Measurements from ENCODE around the gene TSEN15. TPM values are rescaled to one million over a fixed set of nuclear protein-coding genes. Genes with fewer than 3 reads are reported as not detected.
"Not testable (repeated sequence)": the region's sequence is repeated elsewhere in the genome, so short reads cannot be mapped to it uniquely, and the experiment has no call there.

TSEN15 gene
- total RNA-seq, 1 donor from 2014 or later = 30.9 TPM

DNA sequence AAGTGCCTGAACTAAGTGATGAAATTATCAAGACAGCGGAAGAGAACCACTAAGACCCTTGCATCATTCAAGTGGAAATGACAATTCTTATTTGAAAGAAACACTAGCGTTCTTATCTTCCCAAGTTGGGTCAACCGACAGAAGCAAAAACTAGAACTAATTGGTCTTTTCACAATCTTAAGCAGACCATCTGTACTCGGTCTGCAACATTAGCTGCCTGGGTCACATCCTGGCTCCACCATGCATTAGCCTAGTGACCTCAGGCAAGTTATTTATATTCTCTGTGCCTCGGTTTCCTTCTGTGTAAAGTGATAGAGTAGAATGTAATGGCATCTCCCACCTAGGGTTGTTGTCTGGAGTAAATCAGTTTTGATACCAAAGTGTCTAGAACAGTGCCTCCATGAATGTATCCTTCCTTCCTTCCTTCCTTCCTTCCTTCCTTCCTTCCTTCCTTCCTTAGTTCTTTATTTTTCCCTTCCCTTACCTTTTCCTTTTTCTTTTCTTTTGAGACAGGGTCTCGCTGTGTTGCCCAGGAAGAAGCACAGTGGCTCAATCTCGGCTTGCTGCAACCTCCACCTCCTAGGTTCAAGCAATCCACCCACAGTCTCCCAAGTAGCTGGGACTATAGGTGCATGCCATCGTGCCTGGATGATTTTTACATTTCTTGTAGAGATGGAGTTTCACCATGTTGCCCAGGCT lies 20.0 kb upstream of the TSEN15 start:
- no peak for DNase-seq (ENCODE audit: low read depth, low spot score)

DNA sequence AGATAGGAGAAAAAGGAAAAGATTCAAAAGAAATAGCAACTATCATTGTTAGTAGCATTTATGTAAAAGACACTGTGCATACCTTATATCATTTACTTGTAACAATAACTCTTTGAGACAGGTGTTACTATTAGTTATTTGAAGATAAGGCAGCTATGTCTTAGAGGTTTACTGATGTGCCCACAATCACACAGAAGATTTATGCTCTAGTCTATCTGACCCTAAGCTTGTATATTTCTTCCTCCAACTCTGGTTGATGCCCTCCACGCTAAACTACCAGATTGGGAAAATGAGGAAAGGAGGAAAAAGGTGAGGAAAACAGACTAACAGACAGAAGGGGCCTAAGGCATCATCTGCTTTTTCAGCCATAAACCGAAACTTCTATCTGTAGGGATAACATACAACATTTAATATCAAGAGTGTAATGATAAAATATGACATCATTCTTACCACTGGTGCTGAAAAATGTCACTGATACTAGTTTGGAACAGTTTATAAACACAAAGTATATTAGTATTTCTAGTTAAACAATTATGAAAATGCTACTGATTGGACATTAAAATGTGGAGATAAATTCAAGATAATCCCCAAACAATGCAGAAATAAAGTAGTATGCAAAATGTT lies 19.1 kb upstream of the TSEN15 start:
- DNase-seq (ENCODE audit: low read depth, low spot score) = no peak

DNA sequence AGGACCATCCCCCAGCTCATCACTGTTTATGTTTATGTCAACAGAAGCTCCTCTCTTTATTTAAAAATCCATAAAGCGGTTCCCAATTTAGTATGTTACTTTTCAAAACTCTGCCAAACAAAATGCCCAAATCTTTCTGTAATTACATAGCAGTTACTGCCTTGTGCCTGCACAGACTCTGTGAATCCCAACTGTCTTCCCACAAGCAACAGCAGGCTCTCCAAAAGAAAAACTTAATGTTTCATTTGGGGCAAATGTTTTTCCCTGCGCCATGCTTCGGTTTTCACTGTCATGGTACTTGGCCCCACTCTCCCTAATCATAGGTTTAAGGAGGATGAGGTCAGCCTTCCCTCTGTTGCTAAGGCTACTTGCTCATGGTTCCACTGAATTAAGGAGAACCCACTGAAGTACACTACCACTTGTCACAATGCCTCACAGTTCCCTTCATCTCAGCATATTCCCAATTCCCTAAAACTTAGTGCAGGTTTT lies 18.6 kb upstream of the TSEN15 start:
- no peak for DNase-seq (ENCODE audit: low read depth, low spot score)

DNA sequence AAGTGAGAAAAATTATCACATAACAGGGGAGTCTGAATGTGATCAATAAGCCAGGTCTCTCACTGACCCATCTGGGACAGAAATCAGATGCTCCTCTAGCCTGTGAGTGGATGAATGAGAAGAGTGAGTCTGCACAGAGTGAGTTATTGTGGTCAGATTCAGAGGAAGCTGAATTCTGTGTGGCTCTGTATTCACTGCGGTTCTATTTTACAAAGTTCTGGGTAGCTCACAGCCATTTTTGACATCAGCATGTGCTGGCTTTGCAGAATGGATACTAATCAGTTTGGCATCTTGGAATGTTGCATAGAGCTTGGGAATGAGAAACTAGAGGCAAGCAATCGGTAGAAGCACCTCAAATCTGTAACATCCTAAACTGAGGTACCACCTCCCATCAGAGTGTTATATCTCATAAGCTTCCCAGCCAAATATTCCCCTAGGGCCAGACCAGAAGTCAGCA lies 17.8 kb upstream of the TSEN15 start:
- no peak for DNase-seq (ENCODE audit: low read depth, low spot score)

DNA sequence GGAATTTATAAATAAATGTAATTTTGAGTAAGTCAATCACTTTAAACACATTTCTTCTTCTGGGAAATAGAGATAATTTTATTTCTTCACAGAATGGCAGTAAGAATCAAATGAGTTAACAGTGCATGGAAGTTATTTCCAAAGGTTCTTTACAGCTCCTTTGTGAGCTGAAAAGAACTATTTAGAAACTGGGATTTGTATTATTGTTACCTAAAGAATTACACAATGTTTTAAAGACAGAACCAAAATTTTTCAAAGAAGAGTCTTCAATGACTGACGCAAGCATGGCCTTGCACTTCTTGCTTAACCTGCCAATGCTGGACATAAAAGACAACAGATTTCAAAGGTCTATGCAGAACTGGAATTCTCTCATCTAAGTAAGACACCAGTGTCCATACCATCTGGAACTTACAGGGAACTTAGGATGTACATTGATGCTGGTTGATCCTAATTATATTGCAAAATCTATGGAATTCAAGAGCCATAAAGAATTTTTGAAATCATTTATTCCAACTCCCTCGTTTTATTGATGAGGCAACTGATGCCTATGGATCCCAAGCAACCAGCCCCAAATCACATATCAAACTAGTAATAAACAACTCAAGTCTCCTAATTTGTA lies 16.7 kb upstream of the TSEN15 start:
- no peak for DNase-seq (ENCODE audit: low read depth, low spot score)

DNA sequence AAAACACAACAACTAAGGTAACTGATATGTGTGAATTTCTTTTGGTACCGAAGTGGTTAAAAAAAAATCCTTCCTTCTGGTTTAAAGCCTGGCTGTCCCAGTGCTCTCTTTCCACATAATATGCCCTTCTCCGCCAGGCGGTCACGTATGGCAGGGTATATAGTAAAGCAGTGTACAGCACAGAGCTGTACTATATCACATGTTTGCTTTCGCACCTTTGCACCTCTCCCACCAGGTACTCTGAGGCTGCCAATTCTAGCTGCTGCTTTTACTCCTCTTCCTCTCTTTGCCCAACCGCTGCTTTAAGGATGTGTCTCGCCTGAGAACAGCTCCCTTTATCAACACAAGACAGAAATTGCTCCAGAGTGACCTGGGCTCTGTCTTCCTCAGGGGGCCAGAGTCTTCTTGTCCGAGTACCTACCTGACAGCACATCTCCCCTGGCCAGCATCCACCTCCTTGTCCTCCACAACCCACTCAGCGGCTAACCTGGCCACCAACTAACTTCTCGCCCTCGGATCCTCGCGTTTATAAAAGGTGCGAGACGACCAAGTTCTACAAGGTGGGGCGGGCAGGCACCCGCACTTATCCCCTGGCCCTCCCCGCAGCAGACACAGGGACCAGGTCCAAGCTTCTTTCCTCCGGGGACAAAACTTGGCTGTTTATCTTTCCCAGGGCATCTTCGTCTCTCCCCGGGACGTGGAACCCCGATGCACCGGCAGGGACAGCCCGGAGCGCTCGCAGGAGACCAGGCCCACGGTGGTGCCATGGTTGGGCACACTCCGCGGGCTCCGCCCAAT lies 15.6 kb upstream of the TSEN15 start:
- DNase-seq (ENCODE audit: low read depth, low spot score) = no peak

DNA sequence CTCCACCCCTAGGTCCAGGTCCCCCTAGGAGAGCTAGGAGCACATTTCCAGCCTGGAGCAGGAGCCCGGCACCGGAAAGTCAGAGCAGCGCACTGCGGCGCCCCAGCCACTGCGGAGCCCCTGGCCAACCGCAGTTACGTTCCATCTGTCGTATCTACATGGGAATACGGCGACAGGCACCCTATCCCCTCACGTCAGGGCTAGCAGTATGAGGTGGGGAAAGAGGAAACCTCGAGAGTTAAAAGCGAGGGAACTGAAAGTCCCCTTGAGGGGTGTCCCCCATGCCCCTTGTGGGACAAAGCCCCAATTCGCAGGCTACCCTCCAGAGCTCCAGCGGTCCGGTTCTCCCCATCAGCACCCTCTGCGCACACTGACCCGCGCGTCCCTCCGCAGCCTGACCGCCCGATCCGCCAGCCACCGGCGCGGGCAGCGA lies 15.0 kb upstream of the TSEN15 start:
- DNase-seq (ENCODE audit: low read depth, low spot score) = no peak

DNA sequence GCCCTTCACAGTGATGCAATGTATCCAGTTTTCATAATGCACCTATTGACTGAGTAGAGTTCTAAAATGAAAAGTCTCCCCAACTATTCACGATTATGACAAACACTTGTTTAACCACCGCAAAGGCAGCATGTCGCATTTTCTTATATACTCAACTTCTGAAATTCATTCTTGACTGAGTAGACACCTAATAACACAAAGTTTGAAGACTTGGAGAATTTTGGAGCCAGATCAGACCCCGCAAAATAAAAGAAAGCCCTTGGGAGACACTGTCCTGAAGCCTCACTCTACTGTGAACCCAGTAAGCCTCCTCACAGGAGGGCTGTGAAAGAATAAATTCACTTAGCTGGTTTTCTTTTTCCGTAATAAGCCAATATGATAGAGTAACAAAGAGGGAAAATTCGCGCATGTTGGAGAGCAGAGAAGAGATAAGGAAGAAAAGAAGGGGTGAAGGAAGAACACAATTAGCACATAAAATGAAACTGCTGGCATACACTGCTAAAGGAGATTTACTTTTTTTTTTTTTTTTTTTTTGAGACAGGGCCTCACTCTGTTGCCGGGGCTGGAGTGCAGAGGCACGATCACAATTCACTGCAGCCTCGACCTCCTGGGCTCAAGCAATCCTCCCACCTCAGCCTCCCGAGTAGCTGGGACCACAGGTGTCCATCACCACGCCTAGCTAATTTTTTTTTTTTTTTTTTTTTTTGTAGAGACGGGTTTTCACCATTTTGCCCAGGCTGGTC lies 13.5 kb upstream of the TSEN15 start:
- no peak for DNase-seq (ENCODE audit: low read depth, low spot score)

DNA sequence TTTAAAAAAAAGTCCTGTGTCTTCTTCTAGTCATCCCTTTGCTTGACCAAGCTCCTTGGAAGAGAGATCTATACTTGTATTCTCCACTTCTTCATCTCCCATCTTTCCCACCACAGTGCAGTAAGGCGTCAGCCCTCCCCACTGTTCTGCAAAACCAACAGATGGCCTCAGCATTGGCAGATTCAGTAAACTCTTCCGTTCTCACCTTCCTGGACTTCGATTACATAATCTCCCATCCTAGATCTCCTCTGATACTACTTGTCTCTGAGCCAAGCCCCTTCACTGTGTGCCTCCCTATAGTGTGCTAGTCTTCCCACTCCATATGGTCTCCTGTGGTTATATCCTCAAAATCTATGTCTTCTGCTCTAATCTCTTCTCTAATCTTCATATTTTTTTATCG lies 12.4 kb upstream of the TSEN15 start:
- no peak for DNase-seq (ENCODE audit: low read depth, low spot score)

DNA sequence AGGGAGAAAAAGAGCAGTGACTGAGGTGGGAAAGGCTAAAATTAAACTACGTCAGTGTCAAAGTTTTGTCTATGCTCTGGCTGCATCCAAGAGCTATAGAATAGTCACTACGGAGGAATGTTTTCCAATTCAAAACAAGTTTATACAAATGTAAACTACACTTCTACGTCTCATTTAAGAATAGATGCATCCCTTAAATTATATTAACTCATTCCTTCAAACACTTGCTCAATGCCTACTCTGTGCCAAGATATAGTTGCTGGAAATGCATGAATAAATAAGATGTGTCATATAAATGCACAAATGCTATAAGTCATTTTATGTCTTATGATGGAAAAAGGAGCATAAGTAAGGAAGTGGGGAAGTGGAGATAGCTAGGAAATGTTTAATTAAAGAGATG lies 9.8 kb upstream of the TSEN15 start:
- DNase-seq (ENCODE audit: low read depth, low spot score) = no peak

DNA sequence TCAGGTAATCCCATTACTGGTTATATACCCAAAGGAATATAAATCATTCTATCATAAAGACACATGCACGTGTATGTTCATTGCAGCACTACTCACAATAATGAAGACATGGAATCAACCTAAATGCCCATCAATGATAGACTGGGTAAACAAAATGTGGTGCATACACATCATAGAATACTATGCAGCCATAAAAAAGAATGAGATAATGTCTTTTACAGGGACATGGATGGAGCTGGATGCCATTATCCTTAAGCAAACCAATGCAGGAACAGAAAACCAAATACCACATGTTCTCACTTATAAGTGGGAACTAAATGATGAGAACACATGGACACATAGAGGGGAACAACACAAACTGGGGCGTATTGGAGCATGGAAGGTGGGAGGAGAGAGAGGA lies 8.2 kb upstream of the TSEN15 start:
- DNase-seq (ENCODE audit: low read depth, low spot score) = not testable (repeated sequence)

DNA sequence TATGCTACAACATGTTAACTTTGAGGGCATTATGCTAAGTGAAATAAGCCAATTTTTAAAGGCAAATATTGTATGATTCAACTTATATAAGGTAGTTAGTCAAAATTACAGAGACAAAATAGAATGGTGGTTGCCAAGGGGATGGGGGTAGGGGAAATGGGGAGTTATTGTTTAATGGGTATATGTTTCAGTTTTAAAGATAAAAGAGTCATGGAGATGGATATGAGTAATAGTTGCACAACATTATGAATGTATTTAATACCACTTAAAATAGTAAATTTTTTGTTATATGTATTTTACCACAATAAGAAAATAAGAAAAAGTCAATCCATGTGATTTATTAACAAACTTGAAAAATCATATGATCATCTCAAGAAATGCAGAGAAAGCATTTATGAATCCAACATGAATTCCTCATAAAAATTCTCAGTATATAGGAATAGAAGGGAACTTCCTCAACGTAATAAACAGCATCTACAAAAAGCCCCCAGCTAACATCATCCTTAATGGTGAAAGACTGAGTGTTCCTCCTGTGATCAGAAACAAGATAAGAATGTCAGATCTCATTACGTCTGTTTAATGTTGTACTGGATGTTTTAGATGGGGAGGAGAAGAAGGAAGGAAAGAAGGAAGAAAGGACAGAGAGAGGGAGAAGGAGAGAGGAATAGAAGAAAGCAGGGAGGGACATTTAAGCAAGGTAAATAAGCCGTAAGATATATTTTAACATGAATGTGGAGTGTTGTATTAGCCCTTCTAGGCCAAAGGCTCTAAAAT lies 6.7 kb upstream of the TSEN15 start:
- no peak for DNase-seq (ENCODE audit: low read depth, low spot score)

DNA sequence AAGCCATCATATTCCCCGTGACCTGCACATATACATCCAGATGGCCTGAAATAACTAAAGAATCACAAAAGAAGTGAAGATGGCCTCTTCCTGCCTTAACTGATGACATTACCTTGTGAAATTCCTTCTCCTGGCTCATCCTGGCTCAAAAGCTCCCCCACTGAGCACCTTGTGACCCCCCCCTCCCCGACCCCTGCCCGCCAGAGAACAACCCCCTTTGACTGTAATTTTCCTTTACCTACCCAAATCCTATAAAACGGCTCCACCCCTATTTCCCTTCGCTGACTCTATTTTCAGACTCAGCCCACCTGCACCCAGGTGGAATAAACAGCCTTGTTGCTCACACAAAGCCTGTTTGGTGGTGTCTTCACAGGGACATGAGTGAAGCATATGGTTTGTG lies 4.0 kb upstream of the TSEN15 start:
- DNase-seq (ENCODE audit: low read depth, low spot score) = not testable (repeated sequence)

DNA sequence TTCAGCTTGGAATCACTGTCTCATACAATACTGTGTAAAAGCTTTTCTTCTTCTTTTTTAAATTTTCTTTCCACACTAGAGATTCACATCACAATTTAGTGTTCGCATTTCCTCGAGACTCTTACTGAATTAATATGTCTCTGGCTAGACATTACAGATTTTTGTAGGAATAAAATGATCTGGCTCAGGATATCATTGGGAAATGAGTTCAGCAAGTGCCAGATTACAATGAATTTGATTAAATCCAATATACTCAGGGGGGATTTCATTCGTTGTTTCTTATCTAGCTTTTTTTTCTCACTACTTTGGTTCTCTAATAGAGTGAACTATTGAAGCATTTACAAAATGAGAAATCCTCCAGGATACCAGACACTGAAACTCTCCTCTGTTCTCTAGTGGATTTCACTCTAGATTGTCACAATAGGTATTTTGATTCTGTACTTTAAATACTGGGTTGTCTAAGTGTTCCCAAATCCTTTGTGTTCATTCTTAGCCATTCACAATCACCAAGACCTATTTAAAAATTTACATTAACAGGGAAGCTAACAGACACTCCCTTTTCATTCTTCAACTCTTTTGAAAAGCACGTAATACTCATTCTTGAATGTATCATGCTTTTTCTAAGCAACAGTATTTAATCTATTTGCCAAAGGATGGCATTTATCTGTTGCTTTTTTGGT lies 2.8 kb upstream of the TSEN15 start:
- DNase-seq (ENCODE audit: low read depth, low spot score) = no peak

DNA sequence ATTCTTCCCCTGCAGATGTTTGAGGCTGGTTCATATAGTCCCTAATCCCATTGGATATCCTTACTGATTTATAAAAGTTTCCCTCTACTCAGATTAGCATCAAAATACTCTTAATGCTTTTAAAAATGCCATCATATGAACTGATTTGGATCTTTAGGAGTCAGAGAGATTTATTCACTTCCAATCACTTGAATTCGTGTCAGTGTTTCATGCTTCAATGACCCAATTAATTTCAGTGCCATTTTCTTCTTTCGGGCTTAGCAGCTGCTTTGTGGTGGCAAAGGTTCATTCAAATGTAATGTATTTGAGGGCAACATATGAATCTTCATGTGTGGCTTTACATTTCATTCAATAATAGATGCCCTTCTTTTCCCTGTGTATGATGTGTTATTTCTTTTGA lies 2.2 kb upstream of the TSEN15 start:
- DNase-seq (ENCODE audit: low read depth, low spot score) = no peak

DNA sequence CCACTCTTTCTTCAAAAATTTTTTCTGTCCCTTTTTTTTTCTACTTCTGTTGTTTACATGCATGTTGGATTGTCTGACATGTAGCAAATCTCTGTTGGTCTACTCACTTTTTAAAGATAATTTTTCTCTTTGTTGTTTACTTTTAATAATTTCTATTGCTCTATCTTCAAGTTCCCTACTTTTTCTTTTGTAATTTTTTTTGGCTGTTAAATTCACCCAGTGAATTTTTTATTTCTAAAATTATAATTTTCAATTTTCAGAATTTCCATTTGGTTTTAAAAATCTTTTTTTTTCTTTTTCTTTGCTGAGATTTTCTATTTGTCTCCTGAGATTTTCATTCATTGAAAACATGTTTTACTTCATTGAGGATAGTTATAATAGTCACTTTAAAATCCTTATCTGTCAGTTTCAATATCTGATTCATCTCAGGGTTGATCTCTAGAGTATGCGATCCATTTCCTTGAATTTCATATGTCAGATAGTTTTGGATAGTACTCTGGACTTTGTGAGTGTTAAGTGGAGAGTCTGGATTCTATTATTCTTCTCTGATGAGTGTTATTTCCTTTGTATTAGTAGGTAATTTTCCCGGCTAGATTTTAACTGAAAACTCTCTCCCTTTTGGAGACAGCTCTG lies 1.6 kb upstream of the TSEN15 start:
- DNase-seq (ENCODE audit: low read depth, low spot score) = no peak

DNA sequence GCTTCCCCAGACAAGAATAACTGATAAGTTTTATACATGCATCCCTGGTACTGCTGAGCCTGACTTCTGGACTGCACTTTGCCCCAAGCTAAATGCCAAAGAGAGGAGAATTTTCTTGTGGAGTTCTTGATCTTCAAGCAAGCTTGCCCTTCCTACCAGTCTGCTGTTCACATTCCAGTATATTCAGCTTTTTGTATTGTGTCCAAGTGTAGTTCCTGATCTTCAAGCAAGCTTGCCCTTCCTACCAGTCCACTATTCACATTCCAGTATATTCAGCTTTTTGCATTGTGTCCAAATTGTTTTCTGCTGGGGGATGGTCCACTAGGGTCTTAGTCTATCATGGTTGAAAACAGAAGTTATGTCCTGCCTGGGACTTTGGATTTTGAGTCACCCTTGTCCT lies 894 bp upstream of the TSEN15 start:
- no peak for DNase-seq (ENCODE audit: low read depth, low spot score)

DNA sequence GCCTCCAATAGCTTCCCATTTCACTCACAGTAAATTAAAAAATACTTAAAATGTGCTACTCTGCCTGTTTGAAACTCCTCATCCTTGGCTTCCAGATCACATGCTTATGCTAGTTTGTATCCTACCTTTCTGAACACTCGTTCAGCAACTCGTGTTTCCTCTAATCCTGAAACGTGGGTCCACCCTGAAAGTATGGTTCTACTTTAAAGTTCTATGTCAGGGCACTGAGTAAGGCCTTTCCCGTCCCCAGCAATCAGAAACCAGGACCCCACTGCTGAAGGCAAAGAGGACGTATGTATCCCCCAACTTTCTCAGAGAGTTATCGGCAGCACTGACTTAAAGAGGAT lies 419 bp upstream of the TSEN15 start:
- no peak for DNase-seq (ENCODE audit: low read depth, low spot score)

DNA sequence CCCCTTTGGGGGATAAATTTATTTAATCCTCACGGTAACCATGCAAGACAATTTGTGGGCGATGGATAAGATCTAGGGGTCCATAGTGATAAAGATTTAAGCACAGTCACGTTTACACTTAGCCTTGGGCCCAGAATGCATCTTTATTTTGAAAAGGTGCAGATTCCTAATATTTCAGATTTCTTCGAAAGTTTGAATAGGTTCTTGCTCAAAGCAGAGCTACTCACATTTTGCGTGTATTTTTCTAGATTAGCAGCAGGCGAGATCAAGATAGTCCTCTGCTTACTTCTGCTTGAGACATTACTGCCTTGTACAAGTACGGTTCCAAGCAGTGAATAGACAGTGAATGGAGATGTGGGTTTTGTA lies 647 bp downstream of the TSEN15 start:
- DNase-seq (ENCODE audit: low read depth, low spot score) = no peak

DNA sequence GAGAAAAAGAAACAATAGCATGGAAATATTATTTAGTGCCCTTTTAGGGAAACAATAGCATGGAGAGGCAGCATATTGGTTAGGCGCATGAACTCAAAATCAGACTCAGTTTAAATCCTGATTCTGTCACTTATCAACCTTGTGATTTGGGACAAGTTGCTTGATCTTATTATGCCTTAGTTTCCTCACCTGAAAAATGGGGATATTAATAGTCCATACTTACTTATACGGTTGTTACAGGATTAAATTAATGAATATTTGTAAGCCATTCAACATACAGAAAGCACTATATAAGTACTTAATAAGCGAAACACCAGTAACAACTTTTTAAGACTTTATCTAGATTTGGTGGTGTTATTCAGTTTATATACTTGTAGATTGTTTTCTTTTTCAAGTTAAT lies 1.2 kb downstream of the TSEN15 start:
- DNase-seq (ENCODE audit: low read depth, low spot score) = no peak
